ENCODE measurements around the gene SLIT3.
"Not testable (repeated sequence)": the region's sequence is repeated elsewhere in the genome, so short reads cannot be mapped to it uniquely, and the experiment has no call there.

SLIT3 gene

GRCh38 chr5:168647083-168647482 lies 653.9 kb downstream of the SLIT3 start:
- Histone ChIP-seq H3K9me3 (ENCODE audit: low read depth, low read length) (no peaks in the 10 kb centered on the region), H3K27ac (no peak overlapping the region), H3K9ac (ENCODE audit: insufficient read length) (no peak overlapping the region), H3K4me3 (no peak overlapping the region), H3K36me3 (ENCODE audit: insufficient read depth, low read length) (no peaks in the 10 kb centered on the region)
- no peak for DNase-seq (ENCODE audit: low read depth, low spot score)
- TF ChIP-seq EZH2 (IDR thresholded peaks at IDR 0.05) (no peak), POLR2AphosphoS5 (IDR thresholded peaks at IDR 0.05; ENCODE audit: borderline replicate concordance, low read depth, low read length) (no peak), FOXP2 (optimal IDR thresholded peaks at IDR 0.05; ENCODE audit: control extremely low read depth, extremely low read length, insufficient read depth) (no peak)

GRCh38 chr5:168646335-168646734 lies 654.6 kb downstream of the SLIT3 start:
- Histone ChIP-seq H3K27ac (no peak overlapping the region), H3K9me3 (ENCODE audit: low read depth, low read length) (no peaks in the 10 kb centered on the region), H3K9ac (ENCODE audit: insufficient read length) (no peak overlapping the region), H3K4me3 (no peak overlapping the region), H3K36me3 (ENCODE audit: insufficient read depth, low read length) (no peaks in the 10 kb centered on the region)
- no peak for DNase-seq (ENCODE audit: low read depth, low spot score)
- no peak for TF ChIP-seq EZH2 (IDR thresholded peaks at IDR 0.05)
- no peak for TF ChIP-seq FOXP2 (optimal IDR thresholded peaks at IDR 0.05; ENCODE audit: control extremely low read depth, extremely low read length, insufficient read depth)
- TF ChIP-seq POLR2AphosphoS5 (IDR thresholded peaks at IDR 0.05; ENCODE audit: borderline replicate concordance, low read depth, low read length), result no peak

- no peaks in the 10 kb centered on the region for H3K9me3 ChIP-seq (ENCODE audit: low read depth, low read length)
- DNase-seq (ENCODE audit: low read depth, low spot score), result no peak
- H3K27ac ChIP-seq, result no peak overlapping the region
- no peaks in the 10 kb centered on the region for H3K36me3 ChIP-seq (ENCODE audit: insufficient read depth, low read length)
- H3K9ac ChIP-seq (ENCODE audit: insufficient read length), result no peak overlapping the region
- TF ChIP-seq POLR2AphosphoS5 (IDR thresholded peaks at IDR 0.05; ENCODE audit: borderline replicate concordance, low read depth, low read length) (no peak), EZH2 (IDR thresholded peaks at IDR 0.05) (no peak), FOXP2 (optimal IDR thresholded peaks at IDR 0.05; ENCODE audit: control extremely low read depth, extremely low read length, insufficient read depth) (no peak)
- no peak overlapping the region for H3K4me3 ChIP-seq
Observed at GRCh38 chr5:168645195-168645594, 655.7 kb downstream of the SLIT3 start.

- Histone ChIP-seq H3K27ac (no peak overlapping the region), H3K4me3 (no peak overlapping the region), H3K9me3 (ENCODE audit: low read depth, low read length) (no peaks in the 10 kb centered on the region), H3K9ac (ENCODE audit: insufficient read length) (no peak overlapping the region), H3K36me3 (ENCODE audit: insufficient read depth, low read length) (no peaks in the 10 kb centered on the region)
- TF ChIP-seq POLR2AphosphoS5 (IDR thresholded peaks at IDR 0.05; ENCODE audit: borderline replicate concordance, low read depth, low read length) (no peak), FOXP2 (optimal IDR thresholded peaks at IDR 0.05; ENCODE audit: control extremely low read depth, extremely low read length, insufficient read depth) (no peak), EZH2 (IDR thresholded peaks at IDR 0.05) (no peak)
- no peak for DNase-seq (ENCODE audit: low read depth, low spot score)
Observed at GRCh38 chr5:168642019-168642418, 658.9 kb downstream of the SLIT3 start.

GRCh38 chr5:168638846-168639245 lies 662.1 kb downstream of the SLIT3 start:
- H3K36me3 ChIP-seq (ENCODE audit: insufficient read depth, low read length), result not testable (repeated sequence)

GRCh38 chr5:168637793-168638192 lies 663.1 kb downstream of the SLIT3 start:
- H3K27ac ChIP-seq, result no peak overlapping the region
- no peak for DNase-seq (ENCODE audit: low read depth, low spot score)
- no peak overlapping the region for H3K4me3 ChIP-seq

More at GRCh38 chr5:168638846-168639245, 662.1 kb downstream of the SLIT3 start:
- not testable (repeated sequence) for H3K4me3 ChIP-seq; H3K27ac ChIP-seq; H3K9me3 ChIP-seq (ENCODE audit: low read depth, low read length); DNase-seq (ENCODE audit: low read depth, low spot score); H3K9ac ChIP-seq (ENCODE audit: insufficient read length)

GRCh38 chr5:168637281-168637680 lies 663.7 kb downstream of the SLIT3 start:
- TF ChIP-seq POLR2AphosphoS5 (IDR thresholded peaks at IDR 0.05; ENCODE audit: borderline replicate concordance, low read depth, low read length) (no peak), EZH2 (IDR thresholded peaks at IDR 0.05) (no peak), FOXP2 (optimal IDR thresholded peaks at IDR 0.05; ENCODE audit: control extremely low read depth, extremely low read length, insufficient read depth) (no peak)

More at GRCh38 chr5:168637793-168638192, 663.1 kb downstream of the SLIT3 start:
- Histone ChIP-seq H3K9ac (ENCODE audit: insufficient read length) (no peak overlapping the region), H3K9me3 (ENCODE audit: low read depth, low read length) (no peaks in the 10 kb centered on the region), H3K36me3 (ENCODE audit: insufficient read depth, low read length) (no peaks in the 10 kb centered on the region)
- TF ChIP-seq EZH2 (IDR thresholded peaks at IDR 0.05), result no peak
- no peak for TF ChIP-seq FOXP2 (optimal IDR thresholded peaks at IDR 0.05; ENCODE audit: control extremely low read depth, extremely low read length, insufficient read depth)
- no peak for TF ChIP-seq POLR2AphosphoS5 (IDR thresholded peaks at IDR 0.05; ENCODE audit: borderline replicate concordance, low read depth, low read length)

GRCh38 chr5:168630958-168631357 lies 670.0 kb downstream of the SLIT3 start:
- H3K36me3 ChIP-seq (ENCODE audit: insufficient read depth, low read length); DNase-seq (ENCODE audit: low read depth, low spot score); H3K9me3 ChIP-seq (ENCODE audit: low read depth, low read length); H3K27ac ChIP-seq; H3K9ac ChIP-seq (ENCODE audit: insufficient read length); H3K4me3 ChIP-seq: not testable (repeated sequence)

More at GRCh38 chr5:168637281-168637680, 663.7 kb downstream of the SLIT3 start:
- Histone ChIP-seq H3K36me3 (ENCODE audit: insufficient read depth, low read length) (no peaks in the 10 kb centered on the region), H3K9ac (ENCODE audit: insufficient read length) (no peak overlapping the region), H3K4me3 (no peak overlapping the region), H3K27ac (no peak overlapping the region), H3K9me3 (ENCODE audit: low read depth, low read length) (no peaks in the 10 kb centered on the region)
- DNase-seq (ENCODE audit: low read depth, low spot score), result no peak

GRCh38 chr5:168624850-168625364 lies 676.0 kb downstream of the SLIT3 start:
- TF ChIP-seq EZH2 (IDR thresholded peaks at IDR 0.05), result no peak
- no peak for TF ChIP-seq POLR2AphosphoS5 (IDR thresholded peaks at IDR 0.05; ENCODE audit: borderline replicate concordance, low read depth, low read length)
- TF ChIP-seq FOXP2 (optimal IDR thresholded peaks at IDR 0.05; ENCODE audit: control extremely low read depth, extremely low read length, insufficient read depth), result no peak
- Histone ChIP-seq H3K9ac (ENCODE audit: insufficient read length) (no peak overlapping the region), H3K36me3 (ENCODE audit: insufficient read depth, low read length) (no peaks in the 10 kb centered on the region), H3K27ac (no peak overlapping the region), H3K9me3 (ENCODE audit: low read depth, low read length) (no peaks in the 10 kb centered on the region), H3K4me3 (no peak overlapping the region)
- no peak for DNase-seq (ENCODE audit: low read depth, low spot score)

Measured in SK-N-MC (cell line).